Liver (tissue), 9 donors: ENCODE data around the gene RAD51B. TPM values are rescaled to one million over a fixed set of nuclear protein-coding genes. Genes with fewer than 3 reads are reported as not detected.

Experiments used
- DNase-seq: peaks from one replicate; pipeline ENCODE4 v3.0.0-alpha.2; 2017; ENCODE audit warnings: low spot score
- H3K27ac ChIP-seq, 2 donors: one replicate each; pipeline ENCODE4 v1.7.0; 2013; ENCODE audit warnings: inconsistent platforms in 2 of 2, low read length in 2 of 2, control low read depth in 1 of 2, low read depth in 1 of 2, mild to moderate bottlenecking in 1 of 2
- H3K27me3 ChIP-seq, 4 donors: one replicate each; pipeline versions ENCODE4 v1.6.1 to v1.7.0; 2013; ENCODE audit warnings: low read length in 3 of 4, inconsistent platforms in 1 of 4, mild to moderate bottlenecking in 1 of 4, moderate library complexity in 1 of 4; ENCODE audit not compliant: control insufficient read depth in 4 of 4, insufficient read depth in 4 of 4
- H3K36me3 ChIP-seq, 4 donors: one replicate each; pipeline versions ENCODE4 v1.6.1 to v1.7.0; 2013; ENCODE audit warnings: low read length in 3 of 4, mild to moderate bottlenecking in 3 of 4, low read depth in 1 of 4, moderate library complexity in 1 of 4; ENCODE audit not compliant: control insufficient read depth in 4 of 4, insufficient read depth in 3 of 4
- H3K4me1 ChIP-seq, 4 donors: one replicate each; pipeline versions ENCODE4 v1.6.1 to v1.7.0; 2013; ENCODE audit warnings: low read length in 3 of 4, mild to moderate bottlenecking in 3 of 4, moderate library complexity in 1 of 4; ENCODE audit not compliant: control insufficient read depth in 4 of 4, insufficient read depth in 4 of 4
- H3K4me3 ChIP-seq, 3 donors: one replicate each; pipeline versions ENCODE4 v1.6.1 to v1.7.0; 2013; ENCODE audit warnings: low read length in 3 of 3, control low read depth in 1 of 3, low read depth in 1 of 3, mild to moderate bottlenecking in 1 of 3
- H3K9ac ChIP-seq, 2 donors: one replicate each; pipeline ENCODE4 v1.7.0; 2013; ENCODE audit warnings: low read length in 2 of 2, mild to moderate bottlenecking in 2 of 2, moderate library complexity in 2 of 2, control low read depth in 1 of 2, low read depth in 1 of 2
- H3K9me3 ChIP-seq, 4 donors: one replicate each; pipeline versions ENCODE4 v1.6.1 to v1.7.0; 2013; ENCODE audit warnings: low read length in 3 of 4; ENCODE audit not compliant: control insufficient read depth in 4 of 4
- ATF3 ChIP-seq: IDR thresholded peaks from 2 replicates; pipeline ENCODE4 v1.6.1; 2016; ENCODE audit warnings: antibody characterized with exemption
- CTCF ChIP-seq: fragments of 150-350 bp; IDR thresholded peaks from 2 replicates; pipeline ENCODE4 v1.5.1; 2017; ENCODE audit warnings: improper control_type of control experiment, low read depth, low read length; ENCODE audit not compliant: missing input control
- EGR1 ChIP-seq, 2 donors: IDR thresholded peaks; 2 replicates each; pipeline ENCODE4 v1.6.1; 2016 to 2018; ENCODE audit warnings: antibody characterized with exemption in 2 of 2, low read depth in 2 of 2
- FOXA1 ChIP-seq: IDR thresholded peaks from 2 replicates; pipeline ENCODE4 v1.6.1; 2016; ENCODE audit warnings: antibody characterized with exemption
- FOXA2 ChIP-seq: IDR thresholded peaks from 2 replicates; pipeline ENCODE4 v1.6.1; 2016; ENCODE audit warnings: antibody characterized with exemption
- GABPA ChIP-seq, 2 donors: IDR thresholded peaks in 1 of 2; conservative IDR thresholded peaks in 1 of 2; 2 replicates each; pipeline ENCODE4 v1.6.1; 2016; ENCODE audit warnings: antibody characterized with exemption in 2 of 2, mild to moderate bottlenecking in 1 of 2, moderate library complexity in 1 of 2
- HNF4G ChIP-seq: IDR thresholded peaks from 2 replicates; pipeline ENCODE4 v1.6.1; 2016; ENCODE audit warnings: antibody characterized with exemption
- MAX ChIP-seq: IDR thresholded peaks from 2 replicates; pipeline ENCODE4 v1.6.1; 2016; ENCODE audit warnings: antibody characterized with exemption
- RAD21 ChIP-seq, 2 donors: IDR thresholded peaks; 2 replicates each; pipeline ENCODE4 v1.6.1; 2016; ENCODE audit warnings: antibody characterized with exemption in 2 of 2, mild to moderate bottlenecking in 2 of 2
- REST ChIP-seq: IDR thresholded peaks from 2 replicates; pipeline ENCODE4 v1.6.1; 2016; ENCODE audit warnings: antibody characterized with exemption, mild to moderate bottlenecking
- RXRA ChIP-seq, 2 donors: IDR thresholded peaks; 2 replicates each; pipeline ENCODE4 v1.6.1; 2017 to 2018; ENCODE audit warnings: antibody characterized with exemption in 2 of 2, mild to moderate bottlenecking in 1 of 2
- TAF1 ChIP-seq: conservative IDR thresholded peaks from 2 replicates; pipeline ENCODE4 v1.6.1; 2016; ENCODE audit warnings: antibody characterized with exemption, mild to moderate bottlenecking
- YY1 ChIP-seq: IDR thresholded peaks from 2 replicates; pipeline ENCODE4 v1.6.1; 2016; ENCODE audit warnings: antibody characterized with exemption, mild to moderate bottlenecking
- ZBTB33 ChIP-seq: IDR thresholded peaks from 2 replicates; pipeline ENCODE4 v1.6.1; 2016; ENCODE audit warnings: antibody characterized with exemption
- WGBS: extraction: QIAGEN DNeasy Blood & Tissue Kit; methylation state at CpG from one replicate; pipeline ENCODE4 v1.1.7; 2013; 5-methylcytosine and 5-hydroxymethylcytosine counted together
- polyA plus RNA-seq, 2 donors: library from polyadenylated mRNA; stranded (reverse) in 1 of 2; unstranded in 1 of 2; fragments of 200-250 nt in 1 of 2; fragments of >200 nt in 1 of 2; fragmentation: Nextera tagmentation in 1 of 2; extraction: Ambion mirVana in 1 of 2; gene quantifications; one replicate each; pipeline versions ENCODE4 v1.2.1 to v1.2.3, GENCODE V29; 2013 to 2015
- total RNA-seq, 2 donors: library from RNA; depleted of rRNA; stranded (reverse); fragments of >200 nt; gene quantifications; one replicate each; pipeline ENCODE4 v1.2.3, GENCODE V29; 2014
- donor health status: healthy.
- donor health status: healthy.
- donor health status: healthy.
- donor health status: healthy.
- donor health status: healthy.

RAD51B gene
- total and polyA plus RNA-seq, 4 donors = 0.81 to 12.9 (median 2.4) TPM

GRCh38 chr14:68394118-68394763, 574.7 kb downstream of the RAD51B start:
- TF ChIP-seq HNF4G (no peak), GABPA (IDR thresholded peaks at IDR 0.05 in 1 of 2, conservative IDR thresholded peaks at IDR 0.05 in 1 of 2) (no peak), ZBTB33 (no peak), ATF3 (no peak)
- H3K4me1 ChIP-seq = peaks cover 0 to 23% (median 13%) of the 10 kb centered on the region in 4 donors
- no peaks in the 10 kb centered on the region for H3K27me3 ChIP-seq
- no peak for DNase-seq
- H3K36me3 ChIP-seq = no peaks in the 10 kb centered on the region
- H3K27ac ChIP-seq = peak overlapping the region in 1 of 2 donors; percentile 21
- H3K9ac ChIP-seq = no peak overlapping the region
- WGBS = 76% methylated on average over 6 of the region's 6 CpGs
- H3K9me3 ChIP-seq = no peaks in the 10 kb centered on the region
- H3K4me3 ChIP-seq = no peak overlapping the region

- 83% methylated on average over 11 of the region's 11 CpGs for WGBS
- DNase-seq = no peak
- H3K4me3 ChIP-seq = no peak overlapping the region
- H3K36me3 ChIP-seq = no peaks in the 10 kb centered on the region
- no peaks in the 10 kb centered on the region for H3K27me3 ChIP-seq
- H3K9me3 ChIP-seq = no peaks in the 10 kb centered on the region
- TF ChIP-seq TAF1 (no peak), EGR1 (IDR thresholded peaks at IDR 0.05; ENCODE audit: low read depth in 2 of 2) (no peak), RXRA (IDR thresholded peaks at IDR 0.05) (no peak), HNF4G (no peak), FOXA2 (no peak), CTCF (no peak), RAD21 (IDR thresholded peaks at IDR 0.05) (no peak), YY1 (no peak), MAX (no peak), ATF3 (no peak), ZBTB33 (no peak), REST (no peak), FOXA1 (no peak)
- no peak overlapping the region for H3K27ac ChIP-seq
- H3K9ac ChIP-seq = no peak overlapping the region
- peaks cover 0 to 23% (median 13%) of the 10 kb centered on the region in 4 donors for H3K4me1 ChIP-seq
Observed at GRCh38 chr14:68394764-68395143, 575.2 kb downstream of the RAD51B start.
